ENCODE measurements around the gene GNL1. TPM values are rescaled to one million over a fixed set of nuclear protein-coding genes. Genes with fewer than 3 reads are reported as not detected.
A peak's percentile ranks its signal among the peaks of the same experiment; 100 is the strongest.
"Not testable (repeated sequence)": the region's sequence is repeated elsewhere in the genome, so short reads cannot be mapped to it uniquely, and the experiment has no call there.

The GNL1 gene
- total and polyA plus RNA-seq, 9 of the 15 experiments (the other 6 are each of a cell fraction or from before 2014, with no cell fraction given): 0.73 to 112 (median 58.0) TPM

GRCh38 chr6:30597315-30598144 is 41.2 kb upstream of the GNL1 start (continued):
- TF ChIP-seq, protein P1, sequence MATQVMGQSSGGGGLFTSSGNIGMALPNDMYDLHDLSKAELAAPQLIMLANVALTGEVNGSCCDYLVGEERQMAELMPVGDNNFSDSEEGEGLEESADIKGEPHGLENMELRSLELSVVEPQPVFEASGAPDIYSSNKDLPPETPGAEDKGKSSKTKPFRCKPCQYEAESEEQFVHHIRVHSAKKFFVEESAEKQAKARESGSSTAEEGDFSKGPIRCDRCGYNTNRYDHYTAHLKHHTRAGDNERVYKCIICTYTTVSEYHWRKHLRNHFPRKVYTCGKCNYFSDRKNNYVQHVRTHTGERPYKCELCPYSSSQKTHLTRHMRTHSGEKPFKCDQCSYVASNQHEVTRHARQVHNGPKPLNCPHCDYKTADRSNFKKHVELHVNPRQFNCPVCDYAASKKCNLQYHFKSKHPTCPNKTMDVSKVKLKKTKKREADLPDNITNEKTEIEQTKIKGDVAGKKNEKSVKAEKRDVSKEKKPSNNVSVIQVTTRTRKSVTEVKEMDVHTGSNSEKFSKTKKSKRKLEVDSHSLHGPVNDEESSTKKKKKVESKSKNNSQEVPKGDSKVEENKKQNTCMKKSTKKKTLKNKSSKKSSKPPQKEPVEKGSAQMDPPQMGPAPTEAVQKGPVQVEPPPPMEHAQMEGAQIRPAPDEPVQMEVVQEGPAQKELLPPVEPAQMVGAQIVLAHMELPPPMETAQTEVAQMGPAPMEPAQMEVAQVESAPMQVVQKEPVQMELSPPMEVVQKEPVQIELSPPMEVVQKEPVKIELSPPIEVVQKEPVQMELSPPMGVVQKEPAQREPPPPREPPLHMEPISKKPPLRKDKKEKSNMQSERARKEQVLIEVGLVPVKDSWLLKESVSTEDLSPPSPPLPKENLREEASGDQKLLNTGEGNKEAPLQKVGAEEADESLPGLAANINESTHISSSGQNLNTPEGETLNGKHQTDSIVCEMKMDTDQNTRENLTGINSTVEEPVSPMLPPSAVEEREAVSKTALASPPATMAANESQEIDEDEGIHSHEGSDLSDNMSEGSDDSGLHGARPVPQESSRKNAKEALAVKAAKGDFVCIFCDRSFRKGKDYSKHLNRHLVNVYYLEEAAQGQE (IDR thresholded peaks at IDR 0.05; ENCODE audit: borderline replicate concordance): peak; percentile 69
- TF ChIP-seq, protein P1 (CRISPR knock-in tag; IDR thresholded peaks at IDR 0.05; ENCODE audit: low read depth): not testable (repeated sequence)
- TF ChIP-seq CREM (IDR thresholded peaks at IDR 0.05; ENCODE audit: low read depth) (peak; percentile 69), JUND (IDR thresholded peaks at IDR 0.05; ENCODE audit: borderline replicate concordance, low read depth, low read length) (0 out of 2 replicates have a peak, but pooled peaks have one; percentile 10), ZNF316 (IDR thresholded peaks at IDR 0.05) (peak; percentile 11; the same call in 1 of the 2 replicates), POLR2A (conservative IDR thresholded peaks at IDR 0.05) (peak; percentile 40; the same call in 1 of the 2 replicates), RAD21 (CRISPR knock-in tag; conservative IDR thresholded peaks at IDR 0.05 in 1 of 2, IDR thresholded peaks at IDR 0.05 in 1 of 2) (peak; percentile 51 to 83; a peak in 3 of 4 replicates), LEF1 (IDR thresholded peaks at IDR 0.05) (peak; percentile 29; the same call in 1 of the 2 replicates), MYNN (IDR thresholded peaks at IDR 0.05) (peak; percentile 61), ZKSCAN1 (IDR thresholded peaks at IDR 0.05; ENCODE audit: low read depth, low read length) (peak; percentile 42; the same call in 1 of the 2 replicates), ZFX (CRISPR knock-in tag; IDR thresholded peaks at IDR 0.05) (peak; percentile 84), RBM22 (IDR thresholded peaks at IDR 0.05; ENCODE audit: low read depth, low read length, poor library complexity, severe bottlenecking) (peak; percentile 5), MNT (conservative IDR thresholded peaks at IDR 0.05) (peak in 1 of 2 experiments; percentile 30; a peak in 1 of 4 replicates)
- TF ChIP-seq JUND (tag; IDR thresholded peaks at IDR 0.05; ENCODE audit: borderline replicate concordance, low read depth, low read length); MYNN (CRISPR knock-in tag; IDR thresholded peaks at IDR 0.05): not testable (repeated sequence)
- TF ChIP-seq, protein P2, sequence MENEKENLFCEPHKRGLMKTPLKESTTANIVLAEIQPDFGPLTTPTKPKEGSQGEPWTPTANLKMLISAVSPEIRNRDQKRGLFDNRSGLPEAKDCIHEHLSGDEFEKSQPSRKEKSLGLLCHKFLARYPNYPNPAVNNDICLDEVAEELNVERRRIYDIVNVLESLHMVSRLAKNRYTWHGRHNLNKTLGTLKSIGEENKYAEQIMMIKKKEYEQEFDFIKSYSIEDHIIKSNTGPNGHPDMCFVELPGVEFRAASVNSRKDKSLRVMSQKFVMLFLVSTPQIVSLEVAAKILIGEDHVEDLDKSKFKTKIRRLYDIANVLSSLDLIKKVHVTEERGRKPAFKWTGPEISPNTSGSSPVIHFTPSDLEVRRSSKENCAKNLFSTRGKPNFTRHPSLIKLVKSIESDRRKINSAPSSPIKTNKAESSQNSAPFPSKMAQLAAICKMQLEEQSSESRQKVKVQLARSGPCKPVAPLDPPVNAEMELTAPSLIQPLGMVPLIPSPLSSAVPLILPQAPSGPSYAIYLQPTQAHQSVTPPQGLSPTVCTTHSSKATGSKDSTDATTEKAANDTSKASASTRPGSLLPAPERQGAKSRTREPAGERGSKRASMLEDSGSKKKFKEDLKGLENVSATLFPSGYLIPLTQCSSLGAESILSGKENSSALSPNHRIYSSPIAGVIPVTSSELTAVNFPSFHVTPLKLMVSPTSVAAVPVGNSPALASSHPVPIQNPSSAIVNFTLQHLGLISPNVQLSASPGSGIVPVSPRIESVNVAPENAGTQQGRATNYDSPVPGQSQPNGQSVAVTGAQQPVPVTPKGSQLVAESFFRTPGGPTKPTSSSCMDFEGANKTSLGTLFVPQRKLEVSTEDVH (IDR thresholded peaks at IDR 0.05; ENCODE audit: low read depth, partially characterized antibody): peak; percentile 71

Data from K562 (cell line).